ENCODE measurements around the gene TTYH3.

TTYH3 gene

DNA sequence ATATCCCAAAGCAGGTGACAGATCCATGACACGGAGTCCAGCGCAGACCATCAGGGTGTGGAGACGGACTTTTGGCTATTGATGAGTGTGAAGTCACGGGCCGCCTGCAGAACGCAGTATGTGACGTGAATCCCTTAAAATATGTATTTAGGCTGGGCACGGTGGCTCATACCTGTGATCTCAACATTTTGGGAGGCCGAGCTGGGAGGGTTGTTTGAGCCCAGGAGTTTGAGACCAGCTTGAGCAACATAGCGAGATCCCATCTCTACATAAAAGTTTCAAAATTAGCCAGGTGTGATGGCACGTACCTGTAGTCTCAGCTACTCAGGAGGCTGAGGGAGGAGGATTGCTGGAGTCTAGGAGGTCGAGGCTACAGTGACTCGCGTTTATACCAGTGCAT, 54.3 kb downstream of the TTYH3 start:
- Histone ChIP-seq H2AK5ac (ENCODE audit: low read depth, low read length) (no peak overlapping the region), H3K14ac (ENCODE audit: low read length) (no peak overlapping the region), H3K27me3 (ENCODE audit: control insufficient read depth in 3 of 3, insufficient read depth in 3 of 3, low read depth in 1 of 3, low read length in 3 of 3) (peaks cover 15 to 50% (median 32%) of the 10 kb centered on the region in 3 experiments), H3K9ac (ENCODE audit: low read depth, low read length, poor library complexity) (no peak overlapping the region), H3K18ac (ENCODE audit: low read length) (no peak overlapping the region), H3K4me2 (ENCODE audit: insufficient read depth, low read length, poor library complexity, severe bottlenecking) (no peak overlapping the region), H3K36me3 (replicated peaks in 1 of 2; ENCODE audit: control insufficient read depth in 2 of 2, insufficient read depth in 2 of 2, low read length in 2 of 2) (no peaks in the 10 kb centered on the region), H2BK15ac (ENCODE audit: low read length) (no peak overlapping the region), H2BK12ac (ENCODE audit: low read length) (no peak overlapping the region), H2AFZ (ENCODE audit: low read length) (no peak overlapping the region), H3K27ac (replicated peaks; ENCODE audit: low read length) (no peak overlapping the region), H3K79me1 (ENCODE audit: low read depth, low read length) (peaks cover 1% of the 10 kb centered on the region), H3K4ac (ENCODE audit: low read length) (no peak overlapping the region), H2BK120ac (ENCODE audit: low read depth, low read length) (no peak overlapping the region), H3K4me3 (ENCODE audit: low read length in 2 of 2) (no peak overlapping the region), H3K9me3 (replicated peaks in 1 of 2; ENCODE audit: control insufficient read depth in 2 of 2, insufficient read depth in 1 of 2, low read depth in 1 of 2, low read length in 2 of 2) (peaks cover 0 to 10% of the 10 kb centered on the region in 2 donors), H4K91ac (ENCODE audit: low read depth, low read length, poor library complexity) (no peak overlapping the region), H4K8ac (ENCODE audit: low read depth, low read length) (no peak overlapping the region), H3K23ac (ENCODE audit: low read depth, low read length, poor library complexity) (no peak overlapping the region), H2BK5ac (ENCODE audit: low read length) (no peak overlapping the region), H3K4me1 (ENCODE audit: control insufficient read depth in 2 of 2, insufficient read depth in 1 of 2, low read depth in 1 of 2, low read length in 2 of 2) (peaks cover 6 to 16% of the 10 kb centered on the region in 2 donors)
- no CpG with 5 or more reads among the region's 14 CpGs for WGBS, 2 donors (ENCODE audit: extremely low coverage in 2 of 2, insufficient read length in 2 of 2, insufficient replicate concordance in 1 of 2)
- DNase-seq (ENCODE audit: low spot score), result no peak

DNA sequence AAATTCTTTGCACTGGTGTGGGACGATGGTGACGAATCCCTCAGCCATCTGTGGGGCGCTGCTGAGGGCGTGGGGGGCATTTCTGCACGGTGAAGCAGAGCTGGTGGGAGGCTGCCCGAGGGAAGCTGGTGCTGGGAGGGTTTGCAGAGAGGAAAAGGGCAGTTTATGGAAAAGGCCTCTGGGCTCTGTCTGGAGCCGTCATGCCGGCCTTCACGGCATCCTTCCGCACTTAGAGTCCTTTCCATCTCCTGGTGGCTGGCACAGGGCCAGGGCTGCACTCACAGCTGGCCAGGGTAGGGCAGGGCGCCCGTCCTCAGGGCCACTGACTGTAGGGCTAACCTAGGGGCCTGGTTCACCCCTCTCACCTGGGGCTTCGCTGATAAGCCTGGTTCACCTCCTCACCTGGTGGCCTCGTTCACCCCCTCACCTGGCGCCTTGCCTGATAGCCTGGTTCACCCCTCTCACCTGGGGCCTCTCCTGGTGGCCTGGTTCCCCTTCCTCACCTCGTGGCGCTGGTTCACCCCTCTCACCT, 55.6 kb downstream of the TTYH3 start:
- WGBS, 2 donors (ENCODE audit: extremely low coverage in 2 of 2, insufficient read length in 2 of 2, insufficient replicate concordance in 1 of 2), result no CpG with 5 or more reads among the region's 17 CpGs
- no peak overlapping the region for H3K4ac ChIP-seq (ENCODE audit: low read length)
- peak overlapping the region; percentile 75 for H3K23ac ChIP-seq (ENCODE audit: low read depth, low read length, poor library complexity)
- peak overlapping the region; percentile 90 for H3K18ac ChIP-seq (ENCODE audit: low read length)
- H3K27me3 ChIP-seq (ENCODE audit: control insufficient read depth in 3 of 3, insufficient read depth in 3 of 3, low read depth in 1 of 3, low read length in 3 of 3), result peaks cover 15 to 53% (median 32%) of the 10 kb centered on the region in 3 experiments
- H4K8ac ChIP-seq (ENCODE audit: low read depth, low read length), result no peak overlapping the region
- no peak overlapping the region for H3K4me3 ChIP-seq (ENCODE audit: low read length in 2 of 2)
- peaks cover 0 to 10% of the 10 kb centered on the region in 2 donors for H3K9me3 ChIP-seq (replicated peaks in 1 of 2; ENCODE audit: control insufficient read depth in 2 of 2, insufficient read depth in 1 of 2, low read depth in 1 of 2, low read length in 2 of 2)
- peaks cover 6 to 8% of the 10 kb centered on the region in 2 donors for H3K4me1 ChIP-seq (ENCODE audit: control insufficient read depth in 2 of 2, insufficient read depth in 1 of 2, low read depth in 1 of 2, low read length in 2 of 2)
- no peaks in the 10 kb centered on the region for H3K36me3 ChIP-seq (replicated peaks in 1 of 2; ENCODE audit: control insufficient read depth in 2 of 2, insufficient read depth in 2 of 2, low read length in 2 of 2)
- no peak for DNase-seq (ENCODE audit: low spot score)
- H3K4me2 ChIP-seq (ENCODE audit: insufficient read depth, low read length, poor library complexity, severe bottlenecking), result peak overlapping the region; percentile 80
- H2AK5ac ChIP-seq (ENCODE audit: low read depth, low read length), result peak overlapping the region; percentile 84
- no peak overlapping the region for H2BK12ac ChIP-seq (ENCODE audit: low read length)
- peak overlapping the region; percentile 67 for H2BK120ac ChIP-seq (ENCODE audit: low read depth, low read length)
- H3K27ac ChIP-seq (replicated peaks; ENCODE audit: low read length), result no peak overlapping the region
- H2BK15ac ChIP-seq (ENCODE audit: low read length), result no peak overlapping the region
- no peak overlapping the region for H3K9ac ChIP-seq (ENCODE audit: low read depth, low read length, poor library complexity)
- H3K79me1 ChIP-seq (ENCODE audit: low read depth, low read length), result peaks cover 1% of the 10 kb centered on the region
- H4K91ac ChIP-seq (ENCODE audit: low read depth, low read length, poor library complexity), result no peak overlapping the region
- H3K14ac ChIP-seq (ENCODE audit: low read length), result peak overlapping the region; percentile 89
- no peak overlapping the region for H2BK5ac ChIP-seq (ENCODE audit: low read length)
- H2AFZ ChIP-seq (ENCODE audit: low read length), result no peak overlapping the region

DNA sequence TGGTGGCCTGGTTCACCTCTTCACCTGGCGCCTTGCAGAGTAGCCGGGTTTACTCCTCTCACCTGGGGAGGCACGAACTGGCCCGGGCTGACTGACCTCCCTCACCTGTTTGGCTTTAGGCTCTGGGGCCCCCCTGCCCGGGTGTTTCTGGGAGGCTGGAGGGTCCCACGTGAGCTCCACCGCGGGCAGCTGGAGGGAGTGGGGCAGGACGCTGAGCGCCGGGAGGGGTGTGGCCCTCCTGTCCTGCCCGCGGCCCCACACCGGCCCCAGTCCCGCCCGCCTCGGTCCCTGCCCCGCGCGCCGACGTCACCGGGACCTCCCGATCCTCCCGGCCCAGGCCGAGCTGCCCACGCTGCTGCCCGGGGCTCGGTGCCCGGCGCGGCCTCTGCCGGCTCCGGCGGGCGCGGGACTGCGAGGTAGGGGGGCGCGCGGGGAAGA, 56.1 kb downstream of the TTYH3 start, which contains the start of gene AMZ1:
AMZ1 (plus strand) TSS at position 322 of the 438 bp plus-strand sequence. CDS start 12,250 bp downstream, outside the sequence.
- Histone ChIP-seq H3K18ac (ENCODE audit: low read length) (peak within 1 kb of the TSS; percentile 90), H2BK5ac (ENCODE audit: low read length) (peak within 1 kb of the TSS; percentile 83), H3K23ac (ENCODE audit: low read depth, low read length, poor library complexity) (peak within 1 kb of the TSS; percentile 75), H3K36me3 (replicated peaks in 1 of 2; ENCODE audit: control insufficient read depth in 2 of 2, insufficient read depth in 2 of 2, low read length in 2 of 2) (no peaks in the 10 kb centered on the region), H3K9ac (ENCODE audit: low read depth, low read length, poor library complexity) (peak within 1 kb of the TSS; percentile 86), H3K14ac (ENCODE audit: low read length) (peak within 1 kb of the TSS; percentile 89), H2BK12ac (ENCODE audit: low read length) (no peak within 1 kb of the TSS), H3K4me3 (ENCODE audit: low read length in 2 of 2) (peak within 1 kb of the TSS in 1 of 2 donors; percentile 68), H2BK120ac (ENCODE audit: low read depth, low read length) (peak within 1 kb of the TSS; percentile 67), H3K79me1 (ENCODE audit: low read depth, low read length) (peaks cover 1% of the 10 kb centered on the region), H3K9me3 (replicated peaks in 1 of 2; ENCODE audit: control insufficient read depth in 2 of 2, insufficient read depth in 1 of 2, low read depth in 1 of 2, low read length in 2 of 2) (peaks cover 0 to 8% of the 10 kb centered on the region in 2 donors), H3K4ac (ENCODE audit: low read length) (no peak within 1 kb of the TSS), H3K27me3 (ENCODE audit: control insufficient read depth in 3 of 3, insufficient read depth in 3 of 3, low read depth in 1 of 3, low read length in 3 of 3) (peaks cover 15 to 55% (median 32%) of the 10 kb centered on the region in 3 experiments), H3K4me1 (ENCODE audit: control insufficient read depth in 2 of 2, insufficient read depth in 1 of 2, low read depth in 1 of 2, low read length in 2 of 2) (peaks cover 6 to 8% of the 10 kb centered on the region in 2 donors), H3K4me2 (ENCODE audit: insufficient read depth, low read length, poor library complexity, severe bottlenecking) (peak within 1 kb of the TSS; percentile 80), H2AFZ (ENCODE audit: low read length) (peak within 1 kb of the TSS; percentile 74), H2BK15ac (ENCODE audit: low read length) (no peak within 1 kb of the TSS), H3K27ac (replicated peaks; ENCODE audit: low read length) (no peak within 1 kb of the TSS), H4K8ac (ENCODE audit: low read depth, low read length) (no peak within 1 kb of the TSS), H4K91ac (ENCODE audit: low read depth, low read length, poor library complexity) (no peak within 1 kb of the TSS), H2AK5ac (ENCODE audit: low read depth, low read length) (peak within 1 kb of the TSS; percentile 84)
- WGBS, 2 donors (ENCODE audit: extremely low coverage in 2 of 2, insufficient read length in 2 of 2, insufficient replicate concordance in 1 of 2), result no CpG with 5 or more reads among the region's 41 CpGs
- no peak for DNase-seq (ENCODE audit: low spot score)

DNA sequence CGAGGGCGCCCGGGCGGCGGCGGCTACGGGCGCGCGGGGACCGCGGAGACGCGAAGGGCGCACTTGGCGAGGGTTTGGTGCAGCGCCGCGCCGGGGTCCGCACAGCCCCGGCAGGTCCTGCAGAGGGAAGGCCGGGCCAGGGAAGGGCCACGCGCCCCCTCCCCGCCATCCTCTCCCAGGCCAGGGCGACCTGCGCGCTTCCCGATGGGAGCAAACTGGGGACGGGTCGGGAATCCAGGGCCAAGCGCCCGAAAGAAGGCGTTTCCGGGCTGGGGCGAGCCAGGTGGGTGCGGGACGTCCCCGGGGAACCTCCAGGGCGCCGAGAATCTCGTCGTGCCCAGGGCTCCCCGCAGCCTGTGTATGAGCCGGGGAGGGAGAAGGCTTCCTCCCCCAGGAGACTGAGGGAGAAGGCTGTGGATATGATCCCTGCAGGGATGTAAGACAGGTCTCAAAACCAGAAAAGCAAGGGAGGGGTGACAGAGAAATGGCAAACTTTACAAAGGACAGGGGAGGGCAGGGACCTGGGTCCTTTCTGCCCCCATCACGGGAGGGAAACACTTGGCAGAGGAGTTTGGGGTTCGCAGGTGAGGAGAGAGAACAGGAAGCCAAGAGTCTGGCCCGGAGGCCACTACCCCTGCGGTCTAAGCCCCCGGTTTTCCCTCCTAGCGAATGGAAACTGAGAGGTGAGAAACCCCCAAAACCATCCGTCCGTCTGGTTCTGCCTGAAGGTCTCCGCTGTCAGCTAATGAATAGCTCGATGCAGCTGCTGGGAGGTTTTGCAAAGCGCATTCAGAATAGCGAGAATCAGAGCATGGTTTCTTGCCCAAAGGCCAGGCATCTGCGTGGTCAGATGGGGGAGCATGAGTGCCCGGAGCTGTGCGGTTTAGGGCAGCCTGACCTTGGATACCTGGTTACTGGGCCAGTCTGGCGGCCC, 56.9 kb downstream of the TTYH3 start:
- Histone ChIP-seq H3K4me2 (ENCODE audit: insufficient read depth, low read length, poor library complexity, severe bottlenecking) (peak overlapping the region; percentile 80), H4K8ac (ENCODE audit: low read depth, low read length) (no peak overlapping the region), H3K9me3 (replicated peaks in 1 of 2; ENCODE audit: control insufficient read depth in 2 of 2, insufficient read depth in 1 of 2, low read depth in 1 of 2, low read length in 2 of 2) (peaks cover 0 to 5% of the 10 kb centered on the region in 2 donors), H3K4me1 (ENCODE audit: control insufficient read depth in 2 of 2, insufficient read depth in 1 of 2, low read depth in 1 of 2, low read length in 2 of 2) (peaks cover 6 to 8% of the 10 kb centered on the region in 2 donors), H3K9ac (ENCODE audit: low read depth, low read length, poor library complexity) (peak overlapping the region; percentile 86), H2BK5ac (ENCODE audit: low read length) (peak overlapping the region; percentile 83), H2BK15ac (ENCODE audit: low read length) (no peak overlapping the region), H3K14ac (ENCODE audit: low read length) (peak overlapping the region; percentile 25), H4K91ac (ENCODE audit: low read depth, low read length, poor library complexity) (no peak overlapping the region), H3K79me1 (ENCODE audit: low read depth, low read length) (peaks cover 1% of the 10 kb centered on the region), H2AFZ (ENCODE audit: low read length) (peak overlapping the region; percentile 74), H2AK5ac (ENCODE audit: low read depth, low read length) (no peak overlapping the region), H3K23ac (ENCODE audit: low read depth, low read length, poor library complexity) (peak overlapping the region; percentile 23), H2BK120ac (ENCODE audit: low read depth, low read length) (no peak overlapping the region), H3K4ac (ENCODE audit: low read length) (no peak overlapping the region), H3K27me3 (ENCODE audit: control insufficient read depth in 3 of 3, insufficient read depth in 3 of 3, low read depth in 1 of 3, low read length in 3 of 3) (peaks cover 15 to 56% (median 32%) of the 10 kb centered on the region in 3 experiments), H3K36me3 (replicated peaks in 1 of 2; ENCODE audit: control insufficient read depth in 2 of 2, insufficient read depth in 2 of 2, low read length in 2 of 2) (no peaks in the 10 kb centered on the region), H3K4me3 (ENCODE audit: low read length in 2 of 2) (peak overlapping the region in 1 of 2 donors; percentile 31), H3K18ac (ENCODE audit: low read length) (peak overlapping the region; percentile 78), H2BK12ac (ENCODE audit: low read length) (no peak overlapping the region), H3K27ac (replicated peaks; ENCODE audit: low read length) (no peak overlapping the region)
- WGBS, 2 donors (ENCODE audit: extremely low coverage in 2 of 2, insufficient read length in 2 of 2, insufficient replicate concordance in 1 of 2), result no CpG with 5 or more reads among the region's 62 CpGs
- DNase-seq (ENCODE audit: low spot score), result no peak

All from neuronal stem cell (in vitro differentiated cells).